ENCODE results near the gene BRSK1. TPM values are rescaled to one million over a fixed set of nuclear protein-coding genes. Genes with fewer than 3 reads are reported as not detected.

BRSK1 gene
- total RNA-seq, 1 donor from 2014 or later = 5.8 TPM

GRCh38 chr19:55305491-55305890, 21.7 kb downstream of the BRSK1 start:
- intact Hi-C loops (cut with micrococcal nuclease) = no loop called here
- peaks cover 3% of the 10 kb centered on the region for H3K36me3 Mint-ChIP-seq (ENCODE audit: low read depth)
- H3K4me1 Mint-ChIP-seq (ENCODE audit: low read depth) = peaks cover 4% of the 10 kb centered on the region
- peak; percentile 22 for DNase-seq (ENCODE audit: low spot score)
- H3K27me3 Mint-ChIP-seq (ENCODE audit: low read depth) = no peaks in the 10 kb centered on the region
- no peak overlapping the region for H3K27ac Mint-ChIP-seq
- no peak overlapping the region for H3K4me3 Mint-ChIP-seq (ENCODE audit: low read depth)
- no peaks in the 10 kb centered on the region for H3K9me3 Mint-ChIP-seq

DNA sequence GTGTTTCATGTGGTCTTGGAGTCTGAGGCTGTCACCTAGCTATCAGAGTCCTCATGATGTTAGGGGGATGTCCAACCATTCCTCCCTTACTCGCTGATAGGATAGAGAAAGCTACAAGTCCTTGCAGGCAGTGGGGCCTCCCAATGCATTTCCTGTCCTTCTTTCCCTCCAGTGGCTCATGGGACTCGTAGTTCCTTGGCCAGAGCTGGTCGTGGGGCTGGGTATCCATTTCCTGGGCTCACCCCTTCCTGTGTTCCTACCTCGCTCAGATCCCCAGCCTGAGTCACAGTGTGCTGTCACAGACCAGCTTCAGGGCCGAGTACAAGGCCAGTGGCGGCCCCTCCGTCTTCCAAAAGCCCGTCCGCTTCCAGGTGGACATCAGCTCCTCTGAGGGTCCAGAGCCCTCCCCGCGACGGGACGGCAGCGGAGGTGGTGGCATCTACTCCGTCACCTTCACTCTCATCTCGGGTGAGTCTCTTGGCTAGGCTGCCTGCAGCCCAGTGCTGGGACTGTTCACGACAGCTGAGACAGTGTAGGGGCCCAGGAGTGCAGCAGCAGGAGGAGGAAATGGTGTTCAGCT, 22.3 kb downstream of the BRSK1 start:
- no peaks in the 10 kb centered on the region for H3K9me3 Mint-ChIP-seq
- H3K4me1 Mint-ChIP-seq (ENCODE audit: low read depth) = peaks cover 4% of the 10 kb centered on the region
- no peak overlapping the region for H3K27ac Mint-ChIP-seq
- no peaks in the 10 kb centered on the region for H3K27me3 Mint-ChIP-seq (ENCODE audit: low read depth)
- H3K4me3 Mint-ChIP-seq (ENCODE audit: low read depth) = no peak overlapping the region
- H3K36me3 Mint-ChIP-seq (ENCODE audit: low read depth) = peaks cover 3% of the 10 kb centered on the region
- intact Hi-C loops (cut with micrococcal nuclease) = no loop called here
- no peak for DNase-seq (ENCODE audit: low spot score)

GRCh38 chr19:55306712-55307111, 22.9 kb downstream of the BRSK1 start:
- DNase-seq (ENCODE audit: low spot score) = no peak
- intact Hi-C loops (cut with micrococcal nuclease) = no loop called here
- no peaks in the 10 kb centered on the region for H3K9me3 Mint-ChIP-seq
- H3K27ac Mint-ChIP-seq = no peak overlapping the region
- peaks cover 4% of the 10 kb centered on the region for H3K4me1 Mint-ChIP-seq (ENCODE audit: low read depth)
- no peak overlapping the region for H3K4me3 Mint-ChIP-seq (ENCODE audit: low read depth)
- H3K36me3 Mint-ChIP-seq (ENCODE audit: low read depth) = peaks cover 3% of the 10 kb centered on the region
- no peaks in the 10 kb centered on the region for H3K27me3 Mint-ChIP-seq (ENCODE audit: low read depth)

- intact Hi-C loops (cut with micrococcal nuclease) = no loop called here
- Mint-ChIP-seq H3K9me3 (no peaks in the 10 kb centered on the region), H3K4me3 (ENCODE audit: low read depth) (no peak overlapping the region), H3K4me1 (ENCODE audit: low read depth) (peaks cover 4% of the 10 kb centered on the region), H3K27me3 (ENCODE audit: low read depth) (no peaks in the 10 kb centered on the region), H3K27ac (no peak overlapping the region), H3K36me3 (ENCODE audit: low read depth) (peaks cover 3% of the 10 kb centered on the region)
- DNase-seq (ENCODE audit: low spot score) = no peak
These were observed 24.5 kb downstream of the BRSK1 start for GRCh38 chr19:55308281-55308680.

DNA sequence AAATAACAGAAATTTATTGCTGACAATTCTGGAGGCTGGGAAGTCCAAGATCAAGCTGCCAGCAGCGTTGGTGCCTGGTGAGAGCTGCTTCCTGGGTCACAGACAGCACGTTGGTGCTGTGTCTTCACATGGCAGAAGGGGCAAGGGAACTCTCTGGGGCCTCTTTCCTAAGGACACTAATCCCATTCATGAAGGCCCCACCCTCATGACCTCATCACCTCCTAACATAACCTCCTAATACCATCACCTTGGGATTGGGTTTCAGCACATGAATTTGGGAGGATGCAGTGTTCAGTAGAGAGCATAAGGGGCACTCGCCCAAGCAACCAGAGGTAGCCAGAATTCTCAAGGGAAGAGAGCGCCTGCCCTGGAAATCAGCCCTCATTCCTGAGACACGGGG, 25.7 kb downstream of the BRSK1 start:
- Mint-ChIP-seq H3K27me3 (ENCODE audit: low read depth) (no peaks in the 10 kb centered on the region), H3K4me1 (ENCODE audit: low read depth) (peaks cover 4% of the 10 kb centered on the region), H3K9me3 (no peaks in the 10 kb centered on the region), H3K36me3 (ENCODE audit: low read depth) (peaks cover 3% of the 10 kb centered on the region), H3K4me3 (ENCODE audit: low read depth) (no peak overlapping the region), H3K27ac (no peak overlapping the region)
- no peak for DNase-seq (ENCODE audit: low spot score)
- intact Hi-C loops (cut with micrococcal nuclease) = no loop called here

DNA sequence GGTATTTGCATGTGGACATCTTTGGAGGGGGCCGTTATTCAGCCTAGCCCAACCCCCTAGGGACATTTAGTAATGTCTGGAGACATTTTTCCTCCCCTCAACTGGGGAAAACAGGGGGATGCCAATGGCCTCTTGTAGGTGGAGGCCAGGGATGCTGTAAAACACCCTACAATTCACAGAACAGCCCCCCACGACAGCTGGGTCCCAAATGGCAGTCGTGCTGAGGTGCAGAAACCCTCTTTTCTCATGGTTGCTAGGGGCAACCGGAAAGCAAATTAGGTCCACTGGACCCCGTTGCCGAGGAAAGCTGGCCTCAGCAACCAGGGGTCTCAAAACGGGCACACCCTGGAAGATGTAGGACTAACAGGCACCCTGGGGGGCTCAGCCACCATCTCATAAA, 26.7 kb downstream of the BRSK1 start:
- intact Hi-C loops (cut with micrococcal nuclease) = no loop called here

DNA sequence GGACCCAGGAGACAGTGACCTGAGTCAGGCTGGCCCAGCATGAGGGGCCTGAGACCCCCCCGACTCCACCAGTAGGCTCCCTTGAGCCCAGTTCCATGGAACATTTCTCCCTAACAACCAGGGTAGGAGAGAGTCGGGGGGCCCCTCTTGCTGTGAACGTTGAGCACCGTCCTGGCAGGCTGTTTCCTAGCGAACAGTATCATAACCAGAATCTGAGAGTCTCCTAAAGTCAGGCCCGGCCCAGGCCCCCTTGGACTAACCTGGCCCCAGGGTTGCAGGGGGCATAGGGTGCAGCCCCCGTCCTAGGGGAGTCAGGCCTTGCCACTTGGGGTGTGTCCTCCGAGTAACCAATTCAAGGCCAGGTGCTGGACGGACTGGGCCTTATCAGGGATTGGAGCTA, 27.6 kb downstream of the BRSK1 start:
- Mint-ChIP-seq H3K9me3 (no peaks in the 10 kb centered on the region), H3K27me3 (ENCODE audit: low read depth) (no peaks in the 10 kb centered on the region), H3K4me1 (ENCODE audit: low read depth) (no peaks in the 10 kb centered on the region), H3K4me3 (ENCODE audit: low read depth) (no peak overlapping the region), H3K27ac (no peak overlapping the region), H3K36me3 (ENCODE audit: low read depth) (no peaks in the 10 kb centered on the region)
- intact Hi-C loops (cut with micrococcal nuclease) = no loop called here
- DNase-seq (ENCODE audit: low spot score) = no peak

More for the DNA sequence above, 26.7 kb downstream of the BRSK1 start:
- H3K27ac Mint-ChIP-seq = no peak overlapping the region
- H3K27me3 Mint-ChIP-seq (ENCODE audit: low read depth) = no peaks in the 10 kb centered on the region
- H3K9me3 Mint-ChIP-seq = no peaks in the 10 kb centered on the region
- peaks cover 1% of the 10 kb centered on the region for H3K4me1 Mint-ChIP-seq (ENCODE audit: low read depth)
- no peak overlapping the region for H3K4me3 Mint-ChIP-seq (ENCODE audit: low read depth)
- H3K36me3 Mint-ChIP-seq (ENCODE audit: low read depth) = peaks cover under 1% of the 10 kb centered on the region
- DNase-seq (ENCODE audit: low spot score) = no peak

DNA sequence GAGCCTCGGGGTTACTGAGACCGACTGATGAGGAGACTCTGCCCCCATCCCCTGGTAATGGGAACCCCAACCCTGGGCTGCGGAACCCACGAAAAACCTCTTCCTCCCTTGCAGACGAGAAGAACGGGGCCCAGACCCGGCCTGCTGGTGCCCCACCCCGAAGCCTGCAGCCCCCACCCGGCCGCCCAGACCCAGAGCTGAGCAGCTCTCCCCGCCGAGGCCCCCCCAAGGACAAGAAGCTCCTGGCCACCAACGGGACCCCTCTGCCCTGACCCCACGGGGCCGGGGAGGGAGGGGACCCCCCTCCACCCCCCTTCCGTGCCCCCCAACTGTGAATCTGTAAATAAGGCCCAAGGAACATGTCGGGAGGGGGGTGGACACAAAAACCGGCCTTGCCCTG, 28.0 kb downstream of the BRSK1 start:
- Mint-ChIP-seq H3K4me3 (ENCODE audit: low read depth) (no peak overlapping the region), H3K4me1 (ENCODE audit: low read depth) (no peaks in the 10 kb centered on the region), H3K9me3 (no peaks in the 10 kb centered on the region), H3K36me3 (ENCODE audit: low read depth) (no peaks in the 10 kb centered on the region), H3K27ac (no peak overlapping the region), H3K27me3 (ENCODE audit: low read depth) (no peaks in the 10 kb centered on the region)
- no peak for DNase-seq (ENCODE audit: low spot score)
- intact Hi-C loops (cut with micrococcal nuclease) = no loop called here

GRCh38 chr19:55312621-55313512, 29.1 kb downstream of the BRSK1 start:
- Mint-ChIP-seq H3K9me3 (no peaks in the 10 kb centered on the region), H3K27me3 (ENCODE audit: low read depth) (no peaks in the 10 kb centered on the region), H3K27ac (no peak overlapping the region), H3K4me1 (ENCODE audit: low read depth) (no peaks in the 10 kb centered on the region), H3K4me3 (ENCODE audit: low read depth) (no peak overlapping the region), H3K36me3 (ENCODE audit: low read depth) (no peaks in the 10 kb centered on the region)
- intact Hi-C loops (cut with micrococcal nuclease) = no loop called here
- DNase-seq (ENCODE audit: low spot score) = no peak

DNA sequence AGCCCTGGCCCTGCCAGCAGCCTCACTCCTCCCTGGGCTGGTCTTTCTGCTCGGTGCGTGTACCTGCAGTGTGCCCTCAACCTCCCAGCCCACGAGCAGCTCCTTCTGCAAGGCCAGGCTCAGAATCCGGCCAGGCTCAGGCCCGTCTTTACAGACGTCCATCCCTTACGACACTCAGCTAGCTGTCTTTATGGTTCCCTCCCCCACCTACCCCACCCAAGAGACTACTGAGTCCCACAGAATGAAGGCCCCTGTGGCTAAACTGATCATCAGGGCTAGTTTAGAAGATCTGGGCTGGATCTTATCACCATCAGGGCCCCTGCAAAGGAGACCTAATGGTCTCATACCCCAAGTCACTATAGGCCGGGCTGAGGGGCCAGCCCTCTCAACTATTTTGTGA, 30.6 kb downstream of the BRSK1 start:
- Mint-ChIP-seq H3K4me1 (ENCODE audit: low read depth) (no peaks in the 10 kb centered on the region), H3K9me3 (no peaks in the 10 kb centered on the region), H3K36me3 (ENCODE audit: low read depth) (no peaks in the 10 kb centered on the region), H3K27me3 (ENCODE audit: low read depth) (no peaks in the 10 kb centered on the region), H3K27ac (no peak overlapping the region), H3K4me3 (ENCODE audit: low read depth) (no peak overlapping the region)
- no peak for DNase-seq (ENCODE audit: low spot score)
- intact Hi-C loops (cut with micrococcal nuclease) = no loop called here

GRCh38 chr19:55315956-55316525, 32.2 kb downstream of the BRSK1 start:
- no peak for DNase-seq (ENCODE audit: low spot score)
- no peaks in the 10 kb centered on the region for H3K4me1 Mint-ChIP-seq (ENCODE audit: low read depth)
- H3K9me3 Mint-ChIP-seq = no peaks in the 10 kb centered on the region
- no peak overlapping the region for H3K4me3 Mint-ChIP-seq (ENCODE audit: low read depth)
- H3K36me3 Mint-ChIP-seq (ENCODE audit: low read depth) = no peaks in the 10 kb centered on the region
- intact Hi-C loops (cut with micrococcal nuclease) = no loop called here
- H3K27ac Mint-ChIP-seq = no peak overlapping the region
- no peaks in the 10 kb centered on the region for H3K27me3 Mint-ChIP-seq (ENCODE audit: low read depth)

GRCh38 chr19:55316646-55317045, 32.8 kb downstream of the BRSK1 start:
- no peak overlapping the region for H3K4me3 Mint-ChIP-seq (ENCODE audit: low read depth)
- DNase-seq (ENCODE audit: low spot score) = no peak
- no peaks in the 10 kb centered on the region for H3K4me1 Mint-ChIP-seq (ENCODE audit: low read depth)
- H3K27me3 Mint-ChIP-seq (ENCODE audit: low read depth) = no peaks in the 10 kb centered on the region
- no peak overlapping the region for H3K27ac Mint-ChIP-seq
- intact Hi-C loops (cut with micrococcal nuclease) = no loop called here
- H3K9me3 Mint-ChIP-seq = no peaks in the 10 kb centered on the region
- no peaks in the 10 kb centered on the region for H3K36me3 Mint-ChIP-seq (ENCODE audit: low read depth)

GRCh38 chr19:55319785-55320184, 36.0 kb downstream of the BRSK1 start:
- no peaks in the 10 kb centered on the region for H3K36me3 Mint-ChIP-seq (ENCODE audit: low read depth)
- H3K4me1 Mint-ChIP-seq (ENCODE audit: low read depth) = no peaks in the 10 kb centered on the region
- H3K27me3 Mint-ChIP-seq (ENCODE audit: low read depth) = peaks cover 6% of the 10 kb centered on the region
- H3K27ac Mint-ChIP-seq = no peak overlapping the region
- intact Hi-C loops (cut with micrococcal nuclease) = no loop called here
- H3K4me3 Mint-ChIP-seq (ENCODE audit: low read depth) = no peak overlapping the region
- DNase-seq (ENCODE audit: low spot score) = no peak
- H3K9me3 Mint-ChIP-seq = no peaks in the 10 kb centered on the region

All from activated T-helper 2 cell treated with anti-CD3 and anti-CD28 coated beads, Interferon-gamma antibody, Interleukin-2, Interleukin-4, amounts not matched to agents 10 μg/mL and 5 μg/mL and 100 μg/mL, durations not matched to agents 14 hours and 24 hours and 36 hours (primary cell).